ENCODE measurements around the gene INSIG1.

- TF ChIP-seq CTCF (IDR thresholded peaks at IDR 0.05; ENCODE audit: borderline replicate concordance, extremely low read depth, low read length, poor library complexity, severe bottlenecking) (no peak), EZH2 (IDR thresholded peaks at IDR 0.05; ENCODE audit: borderline replicate concordance, low read depth, low read length, severe bottlenecking) (no peak)
Observed at GRCh38 chr7:155267436-155267835, 30.2 kb upstream of the INSIG1 start.

Data from DND-41 (cell line).